Keratinocyte (primary cell): ENCODE data around the gene MIEF1. TPM values are rescaled to one million over a fixed set of nuclear protein-coding genes. Genes with fewer than 3 reads are reported as not detected.

Source experiments
- DNase-seq: peaks from one replicate; pipeline ENCODE4 v3.0.0-alpha.2; 2011; ENCODE audit warnings: low read depth, missing footprints, low spot score
- FAIRE-seq: peaks from 2 replicates; lab custom pipeline; 2011; peaks lifted over from hg19 to GRCh38; lab: Jason Lieb, UNC
- H2AFZ ChIP-seq: 2 replicates; pipeline ENCODE4 v1.6.0; 2012; ENCODE audit warnings: low read length, control low read depth, inconsistent platforms; ENCODE audit not compliant: control insufficient read depth
- H3K27ac ChIP-seq: 2 replicates; pipeline ENCODE4 v1.5.1; 2011; ENCODE audit warnings: low read length; ENCODE audit not compliant: control insufficient read depth, insufficient read depth
- H3K27me3 ChIP-seq: 3 replicates; pipeline ENCODE4 v1.6.0; 2011; ENCODE audit warnings: low read length; ENCODE audit not compliant: control insufficient read depth, insufficient read depth; ENCODE audit errors: extremely low read depth
- H3K36me3 ChIP-seq, 2 experiments: 2 replicates in 1 of 2; 3 replicates in 1 of 2; pipeline ENCODE4 v1.5.1; 2011; ENCODE audit warnings: low read length in 2 of 2, mild to moderate bottlenecking in 1 of 2; ENCODE audit not compliant: control insufficient read depth in 2 of 2, insufficient read depth in 2 of 2; ENCODE audit errors: extremely low read depth in 1 of 2
- H3K4me1 ChIP-seq: 3 replicates; pipeline ENCODE4 v1.5.1; 2011; ENCODE audit warnings: low read length; ENCODE audit not compliant: control insufficient read depth, insufficient read depth; ENCODE audit errors: extremely low read depth
- H3K4me2 ChIP-seq: 3 replicates; pipeline ENCODE4 v1.6.0; 2011; ENCODE audit warnings: low read depth, low read length; ENCODE audit not compliant: control insufficient read depth, insufficient read depth; ENCODE audit errors: extremely low read depth
- H3K4me3 ChIP-seq, 3 experiments: fragments of 200-600 bp in 1 of 3; sonication (generic) in 1 of 3; 2 replicates in 2 of 3; 3 replicates in 1 of 3; pipeline ENCODE4 v1.5.1; 2011 to 2016; ENCODE audit warnings: low read length in 3 of 3, mild to moderate bottlenecking in 3 of 3, control low read depth in 2 of 3, inconsistent platforms in 1 of 3, low read depth in 1 of 3, mixed read lengths in 1 of 3, mixed run types in 1 of 3, moderate library complexity in 1 of 3; ENCODE audit not compliant: control insufficient read depth in 2 of 3, insufficient read depth in 2 of 3; ENCODE audit errors: extremely low read depth in 1 of 3
- H3K79me2 ChIP-seq: 2 replicates; pipeline ENCODE4 v1.6.0; 2012; ENCODE audit warnings: low read length; ENCODE audit not compliant: control insufficient read depth, insufficient read depth
- H3K9ac ChIP-seq: 3 replicates; pipeline ENCODE4 v1.6.0; 2011; ENCODE audit warnings: low read length; ENCODE audit not compliant: control insufficient read depth, insufficient read depth; ENCODE audit errors: extremely low read depth
- H3K9me1 ChIP-seq: 3 replicates; pipeline ENCODE4 v1.6.0; 2011; ENCODE audit warnings: low read length; ENCODE audit not compliant: control insufficient read depth, insufficient read depth; ENCODE audit errors: extremely low read depth
- H3K9me3 ChIP-seq: 2 replicates; pipeline ENCODE4 v1.5.1; 2012; ENCODE audit warnings: low read depth, low read length; ENCODE audit not compliant: control insufficient read depth
- H4K20me1 ChIP-seq: 3 replicates; pipeline ENCODE4 v1.6.0; 2011; ENCODE audit warnings: low read length; ENCODE audit not compliant: control insufficient read depth, insufficient read depth; ENCODE audit errors: extremely low read depth
- EZH2 ChIP-seq: IDR thresholded peaks from one replicate; pipeline ENCODE4 v1.6.1; 2012; ENCODE audit warnings: inconsistent platforms, mild to moderate bottlenecking, low read length, moderate library complexity
- dilution Hi-C: fragments of 300-500 bp; cut with MboI; formaldehyde crosslinking; loops from one replicate; pipeline ENCODE4 v1.7.0; 2020; ENCODE audit warnings: low sequenced_read_pairs; ENCODE audit not compliant: extremely low pct_ligation_motif_present
- polyA plus RNA-seq, 5 experiments: library from polyadenylated mRNA; depleted of rRNA in 3 of 5; stranded (reverse) in 3 of 5; stranded (forward) in 1 of 5; unstranded in 1 of 5; fragments of >200 nt; gene quantifications; 1 replicate in 1 of 5; 2 replicates in 3 of 5; 3 replicates in 1 of 5; pipeline versions ENCODE4 v1.2.1 to v1.2.3, GENCODE V29; 2011 to 2012; ENCODE audit warnings: missing spikeins in 2 of 5, low read depth in 1 of 5, low replicate concordance in 1 of 5
- TF ChIP-seq, protein P1 (sequence below), 3 experiments: IDR thresholded peaks in 1 of 3; conservative IDR thresholded peaks in 1 of 3; optimal IDR thresholded peaks in 1 of 3; 2 replicates in 2 of 3; 3 replicates in 1 of 3; pipeline versions ENCODE3 to v1.5.1; 2011; ENCODE audit warnings: low read length in 3 of 3, mild to moderate bottlenecking in 3 of 3, moderate library complexity in 2 of 3, control low read depth in 1 of 3, inconsistent platforms in 1 of 3; ENCODE audit not compliant: insufficient read depth in 2 of 3; ENCODE audit errors: extremely low read depth in 1 of 3

Gene MIEF1
- polyA plus RNA-seq, 1 donor (not counting 4 experiments of a cell fraction or from before 2014, with no cell fraction given), result 18.4 TPM

DNA sequence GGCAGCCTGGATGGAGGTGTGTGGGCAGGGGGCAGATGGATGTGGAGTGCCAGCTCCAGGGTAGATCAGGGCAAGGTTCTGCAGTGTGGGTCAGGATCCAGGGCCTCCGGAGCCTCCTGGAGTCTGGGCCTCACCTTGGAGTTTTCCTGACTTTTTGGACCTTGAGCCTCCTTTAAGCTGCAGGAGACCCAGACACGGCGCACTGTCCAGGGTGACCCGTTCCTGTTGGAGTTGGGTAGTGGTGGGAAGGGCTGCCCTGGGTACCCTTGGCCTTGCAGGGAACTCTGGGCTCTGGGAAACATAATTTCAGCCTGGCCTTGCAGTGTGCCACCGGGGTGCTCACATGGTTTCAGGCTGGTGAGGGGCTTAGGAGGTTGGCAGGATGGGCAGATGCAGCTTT, 28.2 kb upstream of the MIEF1 start:
- no peak overlapping the region for H2AFZ ChIP-seq
- H3K27ac ChIP-seq, result no peak overlapping the region
- H3K79me2 ChIP-seq, result no peaks in the 10 kb centered on the region
- H3K36me3 ChIP-seq, result no peaks in the 10 kb centered on the region
- H3K4me3 ChIP-seq, result no peak overlapping the region
- no peak overlapping the region for H3K9ac ChIP-seq
- peaks cover 21% of the 10 kb centered on the region for H3K27me3 ChIP-seq
- TF ChIP-seq, protein P1, sequence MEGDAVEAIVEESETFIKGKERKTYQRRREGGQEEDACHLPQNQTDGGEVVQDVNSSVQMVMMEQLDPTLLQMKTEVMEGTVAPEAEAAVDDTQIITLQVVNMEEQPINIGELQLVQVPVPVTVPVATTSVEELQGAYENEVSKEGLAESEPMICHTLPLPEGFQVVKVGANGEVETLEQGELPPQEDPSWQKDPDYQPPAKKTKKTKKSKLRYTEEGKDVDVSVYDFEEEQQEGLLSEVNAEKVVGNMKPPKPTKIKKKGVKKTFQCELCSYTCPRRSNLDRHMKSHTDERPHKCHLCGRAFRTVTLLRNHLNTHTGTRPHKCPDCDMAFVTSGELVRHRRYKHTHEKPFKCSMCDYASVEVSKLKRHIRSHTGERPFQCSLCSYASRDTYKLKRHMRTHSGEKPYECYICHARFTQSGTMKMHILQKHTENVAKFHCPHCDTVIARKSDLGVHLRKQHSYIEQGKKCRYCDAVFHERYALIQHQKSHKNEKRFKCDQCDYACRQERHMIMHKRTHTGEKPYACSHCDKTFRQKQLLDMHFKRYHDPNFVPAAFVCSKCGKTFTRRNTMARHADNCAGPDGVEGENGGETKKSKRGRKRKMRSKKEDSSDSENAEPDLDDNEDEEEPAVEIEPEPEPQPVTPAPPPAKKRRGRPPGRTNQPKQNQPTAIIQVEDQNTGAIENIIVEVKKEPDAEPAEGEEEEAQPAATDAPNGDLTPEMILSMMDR (optimal IDR thresholded peaks at IDR 0.05 in 1 of 3, IDR thresholded peaks at IDR 0.05 in 1 of 3, conservative IDR thresholded peaks at IDR 0.05 in 1 of 3; ENCODE audit: extremely low read depth in 1 of 3, insufficient read depth in 2 of 3, low read length in 3 of 3), result no peak
- TF ChIP-seq EZH2, result no peak
- DNase-seq, result no peak
- H3K9me1 ChIP-seq, result no peaks in the 10 kb centered on the region
- peaks cover 2% of the 10 kb centered on the region for H4K20me1 ChIP-seq
- H3K4me2 ChIP-seq, result no peak overlapping the region
- H3K9me3 ChIP-seq, result no peaks in the 10 kb centered on the region
- dilution Hi-C loops, result no loop called here
- peaks cover 6% of the 10 kb centered on the region for H3K4me1 ChIP-seq
- FAIRE-seq, result no peak

DNA sequence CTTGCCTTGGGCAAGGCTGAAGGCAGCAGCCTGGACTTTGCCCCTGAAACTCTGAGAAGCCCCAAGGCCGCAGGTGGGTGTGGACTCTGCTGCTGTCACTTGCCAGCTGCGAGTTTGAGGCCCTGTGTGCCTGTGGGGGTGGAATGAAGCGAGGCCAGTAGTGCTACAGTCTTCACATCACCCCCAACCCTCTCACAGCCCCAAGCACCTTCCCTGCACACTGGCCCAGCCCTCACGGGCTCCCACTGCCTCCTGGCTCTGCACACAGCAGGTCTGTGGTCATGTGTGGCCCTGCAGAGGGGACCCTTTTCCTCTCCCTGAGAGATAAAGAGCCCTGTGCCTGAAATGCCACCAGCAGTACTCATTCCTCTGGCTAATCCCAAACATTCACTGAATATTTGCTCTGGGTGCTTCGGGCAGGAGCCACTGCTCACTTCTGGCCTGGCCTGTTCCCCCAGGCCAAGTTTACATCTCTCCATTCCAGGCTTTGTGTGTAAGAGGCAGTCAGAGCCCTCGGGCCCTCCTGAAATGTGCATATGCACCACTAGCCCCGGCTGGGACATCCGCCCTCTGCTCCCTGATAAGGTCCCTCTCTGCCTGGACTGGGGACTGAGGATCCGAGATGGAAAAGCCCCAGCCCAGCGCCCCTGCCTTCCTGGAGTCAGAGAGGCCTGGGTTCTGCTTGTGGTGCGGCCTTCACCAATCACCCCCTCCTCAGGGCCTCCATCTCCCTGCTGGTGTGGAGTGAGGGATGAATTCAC, 27.6 kb upstream of the MIEF1 start:
- no peaks in the 10 kb centered on the region for H3K36me3 ChIP-seq
- H3K4me3 ChIP-seq, result no peak overlapping the region
- no peaks in the 10 kb centered on the region for H3K9me3 ChIP-seq
- no peak overlapping the region for H3K4me2 ChIP-seq
- H2AFZ ChIP-seq, result no peak overlapping the region
- no peak overlapping the region for H3K9ac ChIP-seq
- no peak overlapping the region for H3K27ac ChIP-seq
- DNase-seq (no peak), FAIRE-seq (no peak)
- peaks cover 2% of the 10 kb centered on the region for H4K20me1 ChIP-seq
- dilution Hi-C loops, result no loop called here
- H3K9me1 ChIP-seq, result no peaks in the 10 kb centered on the region
- peaks cover 19% of the 10 kb centered on the region for H3K27me3 ChIP-seq
- H3K4me1 ChIP-seq, result peaks cover 6% of the 10 kb centered on the region
- TF ChIP-seq, protein P1 (optimal IDR thresholded peaks at IDR 0.05 in 1 of 3, IDR thresholded peaks at IDR 0.05 in 1 of 3, conservative IDR thresholded peaks at IDR 0.05 in 1 of 3; ENCODE audit: extremely low read depth in 1 of 3, insufficient read depth in 2 of 3, low read length in 3 of 3), result no peak
- no peaks in the 10 kb centered on the region for H3K79me2 ChIP-seq
